Measurements from ENCODE around the gene GAS2L3.

GRCh38 chr12:100565987-100566545 is 7.4 kb upstream of the GAS2L3 start:
- no peak for TF ChIP-seq CTCF (IDR thresholded peaks at IDR 0.05)
- TF ChIP-seq POLR2A (IDR thresholded peaks at IDR 0.05) = no peak

All from thyroid gland (tissue), 4 donors.